SK-N-SH treated with all-trans-retinoic acid at 6 μM for 48 hours (cell line): ENCODE measurements around the gene NCS1.
A peak's percentile ranks its signal among the peaks of the same experiment; 100 is the strongest.

Experiments used
- ATAC-seq: fragments of 200-7000 bp; cut with Tn5 transposase; 3 replicates; pipeline ENCODE4 v1.9.1; 2020; ENCODE audit warnings: mild to moderate bottlenecking, moderate library complexity
- ARNTL ChIP-seq: fragments of 450-650 bp; formaldehyde crosslinking; IDR thresholded peaks from 2 replicates; pipeline ENCODE4 v1.5.0; 2020; ENCODE audit warnings: low read depth, mild to moderate bottlenecking, moderate library complexity, borderline replicate concordance
- BACH2 ChIP-seq: fragments of 250-450 bp; sonication (Bioruptor Pico); IDR thresholded peaks from 2 replicates; pipeline ENCODE4 v1.9.0; 2021; ENCODE audit warnings: mild to moderate bottlenecking, borderline replicate concordance
- ESRRG ChIP-seq: fragments of 250-450 bp; sonication (Bioruptor Pico); IDR thresholded peaks from 2 replicates; pipeline ENCODE4 v1.6.1; 2021; ENCODE audit warnings: mild to moderate bottlenecking
- GLIS3 ChIP-seq: fragments of 250-450 bp; sonication (Bioruptor Pico); IDR thresholded peaks from 2 replicates; pipeline ENCODE4 v1.5.0; 2020; ENCODE audit warnings: mild to moderate bottlenecking, moderate library complexity
- ISL1 ChIP-seq: fragments of 250-450 bp; sonication (Bioruptor Pico); IDR thresholded peaks from 2 replicates; pipeline ENCODE4 v2.1.2; 2022; ENCODE audit warnings: mild to moderate bottlenecking, moderate library complexity
- OSR1 ChIP-seq: fragments of 250-450 bp; sonication (Bioruptor Pico); IDR thresholded peaks from 2 replicates; pipeline ENCODE4 v1.8.0; 2022; ENCODE audit warnings: moderate library complexity, mild to moderate bottlenecking, inconsistent platforms
- PPARA ChIP-seq: fragments of 250-450 bp; sonication (Bioruptor Pico); IDR thresholded peaks from 2 replicates; pipeline ENCODE4 v1.5.0; 2020; ENCODE audit warnings: mild to moderate bottlenecking, borderline replicate concordance
- RARB ChIP-seq: fragments of 250-450 bp; sonication (Bioruptor Pico); IDR thresholded peaks from 2 replicates; pipeline ENCODE4 v1.8.0; 2021; ENCODE audit warnings: mild to moderate bottlenecking, moderate library complexity
- SNAI2 ChIP-seq: fragments of 250-450 bp; sonication (Bioruptor Pico); IDR thresholded peaks from 2 replicates; pipeline ENCODE4 v1.5.0; 2020; ENCODE audit warnings: mild to moderate bottlenecking, moderate library complexity
- TCF4 ChIP-seq: fragments of 250-450 bp; sonication (Bioruptor Pico); IDR thresholded peaks from 2 replicates; pipeline ENCODE4 v1.8.0; 2021; ENCODE audit warnings: mild to moderate bottlenecking, moderate library complexity, borderline replicate concordance
- TOX ChIP-seq: fragments of 250-450 bp; sonication (Bioruptor Pico); IDR thresholded peaks from 2 replicates; pipeline ENCODE4 v1.8.0; 2021; ENCODE audit warnings: mild to moderate bottlenecking, moderate library complexity, borderline replicate concordance
- ZC3H10 ChIP-seq: fragments of 250-450 bp; sonication (Bioruptor Pico); IDR thresholded peaks from 2 replicates; pipeline ENCODE4 v1.5.1; 2021; ENCODE audit warnings: mild to moderate bottlenecking, moderate library complexity
- ZFP3 ChIP-seq: fragments of 250-450 bp; sonication (Bioruptor Pico); IDR thresholded peaks from 2 replicates; pipeline ENCODE4 v1.5.0; 2020; ENCODE audit warnings: mild to moderate bottlenecking, moderate library complexity
- ZFP30 ChIP-seq: fragments of 450-650 bp; formaldehyde crosslinking; IDR thresholded peaks from 2 replicates; pipeline ENCODE4 v1.5.0; 2022; ENCODE audit warnings: mild to moderate bottlenecking, moderate library complexity
- ZNF565 ChIP-seq: fragments of 450-650 bp; formaldehyde crosslinking; conservative IDR thresholded peaks from 2 replicates; pipeline ENCODE4 v1.5.0; 2020; ENCODE audit warnings: low read depth, mild to moderate bottlenecking, moderate library complexity
- ZNF70 ChIP-seq: fragments of 450-650 bp; formaldehyde crosslinking; IDR thresholded peaks from 2 replicates; pipeline ENCODE4 v1.5.0; 2020; ENCODE audit warnings: mild to moderate bottlenecking, moderate library complexity
- ZNF8 ChIP-seq: fragments of 450-650 bp; formaldehyde crosslinking; IDR thresholded peaks from 2 replicates; pipeline ENCODE4 v1.5.0; 2020; ENCODE audit warnings: mild to moderate bottlenecking, moderate library complexity
- TF ChIP-seq, protein P1 (sequence below): fragments of 250-450 bp; sonication (Bioruptor Pico); IDR thresholded peaks from 2 replicates; pipeline ENCODE4 v1.8.0; 2020; ENCODE audit warnings: mild to moderate bottlenecking, moderate library complexity, borderline replicate concordance
- TF ChIP-seq, protein P2 (sequence below): fragments of 250-450 bp; sonication (Bioruptor Pico); IDR thresholded peaks from 2 replicates; pipeline ENCODE4 v1.5.1; 2021; ENCODE audit warnings: mild to moderate bottlenecking, moderate library complexity
- TF ChIP-seq, protein P3 (sequence below): fragments of 250-450 bp; sonication (Bioruptor Pico); IDR thresholded peaks from 2 replicates; pipeline ENCODE4 v1.5.1; 2020; ENCODE audit warnings: low read depth, mild to moderate bottlenecking, moderate library complexity

The NCS1 gene

DNA sequence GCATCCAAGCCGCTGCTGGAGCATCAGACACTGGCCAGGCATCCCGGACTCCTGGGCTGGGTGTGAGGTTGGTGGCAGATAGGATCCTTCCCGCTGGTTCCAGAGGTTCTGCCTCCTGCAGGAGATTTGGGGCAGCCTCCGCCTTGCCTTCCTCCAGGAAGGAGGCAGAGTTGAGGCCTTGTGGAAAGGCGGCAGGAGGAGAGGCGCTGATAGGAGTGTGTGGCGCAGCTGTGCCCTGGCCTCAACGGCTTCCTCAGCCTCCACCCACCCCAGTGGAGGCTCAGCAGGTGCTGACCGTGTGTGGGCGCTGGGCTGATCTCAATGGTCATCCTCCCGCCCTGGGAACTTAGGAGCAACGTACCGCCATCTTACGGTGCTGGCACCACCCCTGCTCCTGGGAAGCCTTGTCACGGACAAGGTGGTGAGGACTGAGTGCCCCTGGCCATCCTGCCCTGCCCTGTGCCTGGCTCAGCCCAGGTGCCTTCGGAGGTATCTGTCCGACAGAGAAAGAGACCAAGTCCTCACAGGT lies 10.2 kb downstream of the NCS1 start:
- ATAC-seq: peak; percentile 9
- no peak for TF ChIP-seq ZFP3 (CRISPR knock-in tag)
- no peak for TF ChIP-seq ZFP30

DNA sequence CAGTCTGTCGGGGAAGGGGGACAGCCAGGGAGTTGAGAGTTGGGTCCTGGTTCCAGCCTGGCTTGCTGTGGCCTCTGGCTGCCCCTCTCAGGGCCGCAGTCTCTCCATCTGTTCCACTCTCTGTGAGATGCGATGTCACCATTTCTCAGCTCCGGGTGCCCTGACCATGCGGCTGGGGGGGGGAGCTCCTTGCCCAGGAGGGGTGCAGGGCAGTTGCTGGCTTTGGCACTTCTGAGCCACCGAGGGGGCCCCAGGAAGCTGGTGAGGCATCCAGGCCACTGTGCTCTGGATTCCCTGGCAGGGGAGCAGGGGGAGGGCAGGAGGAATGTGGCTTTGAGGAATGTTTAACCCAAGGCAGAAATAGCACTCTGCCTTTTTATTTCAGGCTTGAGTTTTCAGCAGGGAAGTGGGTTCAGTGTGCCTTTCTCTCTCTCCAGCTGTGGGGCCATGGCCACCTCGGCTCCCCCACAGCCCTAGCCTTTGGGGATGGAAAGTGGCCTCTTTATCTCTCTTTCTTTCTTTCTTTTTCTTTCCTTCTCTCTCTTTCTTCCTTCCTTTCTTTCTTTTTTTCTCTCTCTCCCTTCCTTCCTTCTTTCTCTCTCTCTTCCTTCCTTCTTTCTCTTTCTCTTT lies 11.0 kb downstream of the NCS1 start:
- ATAC-seq: peak; percentile 86
- no peak for TF ChIP-seq GLIS3 (CRISPR knock-in tag)
- peak; percentile 42; the same call in 1 of the 2 replicates for TF ChIP-seq ZFP3 (CRISPR knock-in tag)

DNA sequence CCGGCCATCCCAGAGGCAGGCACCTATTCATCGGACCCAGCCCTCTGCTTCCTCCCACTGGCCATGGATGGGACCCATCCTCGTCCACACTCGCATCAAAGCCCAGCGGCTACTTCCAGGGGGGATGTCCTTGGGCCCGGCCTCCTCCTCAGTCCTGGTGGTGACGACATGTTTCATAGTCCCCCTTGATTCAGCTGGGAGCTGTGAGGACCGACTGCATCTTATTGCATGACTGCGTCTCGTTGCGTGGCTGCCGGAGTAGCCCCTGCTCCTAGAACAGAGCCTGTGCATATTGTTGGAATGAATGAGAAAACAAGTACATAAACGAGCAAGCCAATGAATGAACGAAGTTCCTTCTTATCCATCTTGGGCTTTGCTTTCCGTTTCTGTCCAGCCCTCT lies 12.8 kb downstream of the NCS1 start:
- no peak for ATAC-seq
- TF ChIP-seq BACH2 (CRISPR knock-in tag): no peak
- no peak for TF ChIP-seq ZNF8 (CRISPR knock-in tag)
- TF ChIP-seq ISL1 (CRISPR knock-in tag): no peak

DNA sequence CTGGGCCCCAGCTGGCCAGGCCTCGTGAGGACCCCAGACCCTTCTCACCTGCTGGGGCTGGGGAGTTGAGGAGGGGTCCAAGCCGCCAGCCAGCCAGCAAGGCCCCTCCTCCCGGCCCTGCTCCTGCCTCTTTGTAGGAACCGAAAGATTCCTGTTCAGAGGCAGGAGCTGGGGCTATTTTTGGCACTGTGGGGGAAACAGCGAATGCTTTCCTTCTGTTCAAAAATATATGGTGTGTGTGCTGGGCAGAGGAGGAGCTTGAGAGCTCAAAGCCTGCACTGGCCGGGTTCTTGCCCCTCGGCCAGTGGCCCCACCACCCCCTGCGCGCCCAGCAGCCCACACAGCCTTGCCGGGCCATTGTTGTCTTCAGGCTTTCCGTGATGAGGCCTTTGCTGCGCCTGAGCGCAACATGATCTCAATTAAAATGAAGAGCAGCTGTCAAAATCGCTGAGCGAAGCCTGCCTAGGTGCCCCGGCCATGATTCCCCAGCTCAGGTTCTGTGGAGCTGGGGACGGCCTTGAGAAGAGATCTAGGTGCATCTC lies 13.4 kb downstream of the NCS1 start:
- peak; percentile 17 for ATAC-seq

DNA sequence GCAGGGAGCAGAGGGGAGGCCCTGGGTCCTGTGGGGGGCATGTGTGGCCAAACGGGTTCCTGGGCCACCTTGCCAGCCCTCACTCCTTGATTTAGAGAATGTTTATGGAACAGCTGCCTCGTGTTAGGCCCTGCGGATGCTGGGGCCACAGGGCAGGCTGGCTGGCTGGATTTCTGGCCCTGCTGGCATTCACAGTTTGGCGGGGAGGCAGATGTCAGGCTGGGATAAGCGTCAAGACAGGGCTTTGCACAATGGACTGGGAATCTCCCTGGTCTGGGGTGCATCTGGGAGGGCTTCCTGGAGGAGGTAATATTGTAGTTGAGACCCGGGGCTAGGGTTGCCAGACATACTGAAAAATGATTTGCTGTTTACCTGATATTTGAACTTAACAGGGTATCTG lies 13.8 kb downstream of the NCS1 start:
- ATAC-seq: no peak
- no peak for TF ChIP-seq ZC3H10 (CRISPR knock-in tag)
- no peak for TF ChIP-seq BACH2 (CRISPR knock-in tag)
- no peak for TF ChIP-seq ZNF565 (CRISPR knock-in tag)
- TF ChIP-seq PPARA: no peak
- no peak for TF ChIP-seq SNAI2 (CRISPR knock-in tag)
- TF ChIP-seq OSR1 (CRISPR knock-in tag): no peak
- TF ChIP-seq TOX: no peak
- no peak for TF ChIP-seq ARNTL (CRISPR knock-in tag)
- TF ChIP-seq, protein P1, sequence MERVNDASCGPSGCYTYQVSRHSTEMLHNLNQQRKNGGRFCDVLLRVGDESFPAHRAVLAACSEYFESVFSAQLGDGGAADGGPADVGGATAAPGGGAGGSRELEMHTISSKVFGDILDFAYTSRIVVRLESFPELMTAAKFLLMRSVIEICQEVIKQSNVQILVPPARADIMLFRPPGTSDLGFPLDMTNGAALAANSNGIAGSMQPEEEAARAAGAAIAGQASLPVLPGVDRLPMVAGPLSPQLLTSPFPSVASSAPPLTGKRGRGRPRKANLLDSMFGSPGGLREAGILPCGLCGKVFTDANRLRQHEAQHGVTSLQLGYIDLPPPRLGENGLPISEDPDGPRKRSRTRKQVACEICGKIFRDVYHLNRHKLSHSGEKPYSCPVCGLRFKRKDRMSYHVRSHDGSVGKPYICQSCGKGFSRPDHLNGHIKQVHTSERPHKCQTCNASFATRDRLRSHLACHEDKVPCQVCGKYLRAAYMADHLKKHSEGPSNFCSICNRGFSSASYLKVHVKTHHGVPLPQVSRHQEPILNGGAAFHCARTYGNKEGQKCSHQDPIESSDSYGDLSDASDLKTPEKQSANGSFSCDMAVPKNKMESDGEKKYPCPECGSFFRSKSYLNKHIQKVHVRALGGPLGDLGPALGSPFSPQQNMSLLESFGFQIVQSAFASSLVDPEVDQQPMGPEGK: no peak
- no peak for TF ChIP-seq TCF4 (CRISPR knock-in tag)
- TF ChIP-seq ESRRG (CRISPR knock-in tag): no peak
- no peak for TF ChIP-seq ISL1 (CRISPR knock-in tag)
- TF ChIP-seq ZFP30: no peak
- TF ChIP-seq, protein P2, sequence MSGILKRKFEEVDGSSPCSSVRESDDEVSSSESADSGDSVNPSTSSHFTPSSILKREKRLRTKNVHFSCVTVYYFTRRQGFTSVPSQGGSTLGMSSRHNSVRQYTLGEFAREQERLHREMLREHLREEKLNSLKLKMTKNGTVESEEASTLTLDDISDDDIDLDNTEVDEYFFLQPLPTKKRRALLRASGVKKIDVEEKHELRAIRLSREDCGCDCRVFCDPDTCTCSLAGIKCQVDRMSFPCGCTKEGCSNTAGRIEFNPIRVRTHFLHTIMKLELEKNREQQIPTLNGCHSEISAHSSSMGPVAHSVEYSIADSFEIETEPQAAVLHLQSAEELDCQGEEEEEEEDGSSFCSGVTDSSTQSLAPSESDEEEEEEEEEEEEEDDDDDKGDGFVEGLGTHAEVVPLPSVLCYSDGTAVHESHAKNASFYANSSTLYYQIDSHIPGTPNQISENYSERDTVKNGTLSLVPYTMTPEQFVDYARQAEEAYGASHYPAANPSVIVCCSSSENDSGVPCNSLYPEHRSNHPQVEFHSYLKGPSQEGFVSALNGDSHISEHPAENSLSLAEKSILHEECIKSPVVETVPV (CRISPR knock-in tag): no peak
- TF ChIP-seq, protein P3, sequence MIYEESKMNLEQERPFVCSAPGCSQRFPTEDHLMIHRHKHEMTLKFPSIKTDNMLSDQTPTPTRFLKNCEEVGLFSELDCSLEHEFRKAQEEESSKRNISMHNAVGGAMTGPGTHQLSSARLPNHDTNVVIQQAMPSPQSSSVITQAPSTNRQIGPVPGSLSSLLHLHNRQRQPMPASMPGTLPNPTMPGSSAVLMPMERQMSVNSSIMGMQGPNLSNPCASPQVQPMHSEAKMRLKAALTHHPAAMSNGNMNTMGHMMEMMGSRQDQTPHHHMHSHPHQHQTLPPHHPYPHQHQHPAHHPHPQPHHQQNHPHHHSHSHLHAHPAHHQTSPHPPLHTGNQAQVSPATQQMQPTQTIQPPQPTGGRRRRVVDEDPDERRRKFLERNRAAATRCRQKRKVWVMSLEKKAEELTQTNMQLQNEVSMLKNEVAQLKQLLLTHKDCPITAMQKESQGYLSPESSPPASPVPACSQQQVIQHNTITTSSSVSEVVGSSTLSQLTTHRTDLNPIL: no peak
- TF ChIP-seq, all 23 proteins: peak for 0

More for the DNA sequence above, 13.4 kb downstream of the NCS1 start:
- no peak for TF ChIP-seq OSR1 (CRISPR knock-in tag)
- no peak for TF ChIP-seq ESRRG (CRISPR knock-in tag)
- no peak for TF ChIP-seq ZNF8 (CRISPR knock-in tag)
- TF ChIP-seq, protein P3: no peak
- no peak for TF ChIP-seq ZNF70 (CRISPR knock-in tag)
- no peak for TF ChIP-seq ZNF565 (CRISPR knock-in tag)
- TF ChIP-seq, protein P2 (CRISPR knock-in tag): no peak
- no peak for TF ChIP-seq BACH2 (CRISPR knock-in tag)
- TF ChIP-seq RARB (CRISPR knock-in tag): no peak
- no peak for TF ChIP-seq TOX
- TF ChIP-seq, all 23 proteins: peak for 0
